Uterus (tissue), 2 donors: Measurements from ENCODE around the gene MYO9A.

Experiments used
- POLR2A ChIP-seq, 2 donors: fragments of 450-650 bp; IDR thresholded peaks; one replicate each; pipeline ENCODE4 v1.6.1; 2016; ENCODE audit warnings: antibody characterized with exemption in 2 of 2, mild to moderate bottlenecking in 1 of 2, moderate library complexity in 1 of 2
- TF ChIP-seq, protein P1 (sequence below), 4 experiments: fragments of 200-600 bp in 2 of 4; fragments of 450-650 bp in 2 of 4; sonication (generic) in 2 of 4; IDR thresholded peaks; one replicate each; pipeline ENCODE4 v1.5.1; 2016 to 2019; ENCODE audit warnings: antibody characterized with exemption in 4 of 4, mild to moderate bottlenecking in 2 of 4, moderate library complexity in 1 of 4

DNA sequence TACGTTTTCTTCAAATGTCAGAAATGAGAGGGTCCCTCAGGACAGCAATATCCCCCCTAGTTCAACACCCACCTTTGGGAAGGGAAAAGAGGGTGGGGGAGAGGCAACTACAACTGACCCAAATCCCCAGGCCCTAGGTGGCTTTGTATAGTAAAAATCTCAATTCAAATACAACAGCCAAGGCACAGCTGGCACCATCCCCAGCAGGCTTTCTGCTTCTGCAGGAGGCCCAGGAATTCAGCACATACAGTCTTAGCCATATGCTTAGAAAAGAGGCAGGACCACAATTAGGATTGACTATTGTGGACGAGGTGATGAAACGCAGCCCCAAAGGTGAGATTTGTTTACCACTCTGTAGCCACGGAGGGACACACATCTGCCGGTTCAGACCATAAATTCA is 291.8 kb downstream of the MYO9A start:
- TF ChIP-seq, protein P1, sequence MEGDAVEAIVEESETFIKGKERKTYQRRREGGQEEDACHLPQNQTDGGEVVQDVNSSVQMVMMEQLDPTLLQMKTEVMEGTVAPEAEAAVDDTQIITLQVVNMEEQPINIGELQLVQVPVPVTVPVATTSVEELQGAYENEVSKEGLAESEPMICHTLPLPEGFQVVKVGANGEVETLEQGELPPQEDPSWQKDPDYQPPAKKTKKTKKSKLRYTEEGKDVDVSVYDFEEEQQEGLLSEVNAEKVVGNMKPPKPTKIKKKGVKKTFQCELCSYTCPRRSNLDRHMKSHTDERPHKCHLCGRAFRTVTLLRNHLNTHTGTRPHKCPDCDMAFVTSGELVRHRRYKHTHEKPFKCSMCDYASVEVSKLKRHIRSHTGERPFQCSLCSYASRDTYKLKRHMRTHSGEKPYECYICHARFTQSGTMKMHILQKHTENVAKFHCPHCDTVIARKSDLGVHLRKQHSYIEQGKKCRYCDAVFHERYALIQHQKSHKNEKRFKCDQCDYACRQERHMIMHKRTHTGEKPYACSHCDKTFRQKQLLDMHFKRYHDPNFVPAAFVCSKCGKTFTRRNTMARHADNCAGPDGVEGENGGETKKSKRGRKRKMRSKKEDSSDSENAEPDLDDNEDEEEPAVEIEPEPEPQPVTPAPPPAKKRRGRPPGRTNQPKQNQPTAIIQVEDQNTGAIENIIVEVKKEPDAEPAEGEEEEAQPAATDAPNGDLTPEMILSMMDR (IDR thresholded peaks at IDR 0.05), result no peak
- no peak for TF ChIP-seq POLR2A (IDR thresholded peaks at IDR 0.05)
